ENCODE measurements around the gene COP1.

The COP1 gene

GRCh38 chr1:176178316-176178715 is 28.8 kb downstream of the COP1 start:
- TF ChIP-seq, protein P1, sequence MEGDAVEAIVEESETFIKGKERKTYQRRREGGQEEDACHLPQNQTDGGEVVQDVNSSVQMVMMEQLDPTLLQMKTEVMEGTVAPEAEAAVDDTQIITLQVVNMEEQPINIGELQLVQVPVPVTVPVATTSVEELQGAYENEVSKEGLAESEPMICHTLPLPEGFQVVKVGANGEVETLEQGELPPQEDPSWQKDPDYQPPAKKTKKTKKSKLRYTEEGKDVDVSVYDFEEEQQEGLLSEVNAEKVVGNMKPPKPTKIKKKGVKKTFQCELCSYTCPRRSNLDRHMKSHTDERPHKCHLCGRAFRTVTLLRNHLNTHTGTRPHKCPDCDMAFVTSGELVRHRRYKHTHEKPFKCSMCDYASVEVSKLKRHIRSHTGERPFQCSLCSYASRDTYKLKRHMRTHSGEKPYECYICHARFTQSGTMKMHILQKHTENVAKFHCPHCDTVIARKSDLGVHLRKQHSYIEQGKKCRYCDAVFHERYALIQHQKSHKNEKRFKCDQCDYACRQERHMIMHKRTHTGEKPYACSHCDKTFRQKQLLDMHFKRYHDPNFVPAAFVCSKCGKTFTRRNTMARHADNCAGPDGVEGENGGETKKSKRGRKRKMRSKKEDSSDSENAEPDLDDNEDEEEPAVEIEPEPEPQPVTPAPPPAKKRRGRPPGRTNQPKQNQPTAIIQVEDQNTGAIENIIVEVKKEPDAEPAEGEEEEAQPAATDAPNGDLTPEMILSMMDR (IDR thresholded peaks at IDR 0.05; ENCODE audit: low read depth, low read length): no peak
- no peak for TF ChIP-seq MYC (IDR thresholded peaks at IDR 0.05; ENCODE audit: low read depth, low read length)
- TF ChIP-seq, protein P2, sequence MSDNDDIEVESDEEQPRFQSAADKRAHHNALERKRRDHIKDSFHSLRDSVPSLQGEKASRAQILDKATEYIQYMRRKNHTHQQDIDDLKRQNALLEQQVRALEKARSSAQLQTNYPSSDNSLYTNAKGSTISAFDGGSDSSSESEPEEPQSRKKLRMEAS (IDR thresholded peaks at IDR 0.05; ENCODE audit: low read depth, low read length): no peak
- no peak for TF ChIP-seq POLR2A (IDR thresholded peaks at IDR 0.05; ENCODE audit: extremely low read depth, insufficient read length)
- no peak overlapping the region for H3K4me3 ChIP-seq (ENCODE audit: low read depth, low read length)
- no peak for DNase-seq (ENCODE audit: low read depth)

- no peak overlapping the region for H3K4me3 ChIP-seq (ENCODE audit: low read depth, low read length)
- TF ChIP-seq MYC (IDR thresholded peaks at IDR 0.05; ENCODE audit: low read depth, low read length): no peak
- no peak for DNase-seq (ENCODE audit: low read depth)
These were observed 29.3 kb downstream of the COP1 start for GRCh38 chr1:176177764-176178163.

- DNase-seq (ENCODE audit: low read depth): no peak
- TF ChIP-seq, protein P2 (IDR thresholded peaks at IDR 0.05; ENCODE audit: low read depth, low read length): no peak
- TF ChIP-seq POLR2A (IDR thresholded peaks at IDR 0.05; ENCODE audit: extremely low read depth, insufficient read length) (no peak), MYC (IDR thresholded peaks at IDR 0.05; ENCODE audit: low read depth, low read length) (no peak)
- TF ChIP-seq, protein P1 (IDR thresholded peaks at IDR 0.05; ENCODE audit: low read depth, low read length): no peak
These were observed 33.0 kb downstream of the COP1 start for GRCh38 chr1:176174108-176174507.

GRCh38 chr1:176172215-176172614 is 34.9 kb downstream of the COP1 start:
- TF ChIP-seq, protein P1 (IDR thresholded peaks at IDR 0.05; ENCODE audit: low read depth, low read length): no peak
- TF ChIP-seq, protein P2 (IDR thresholded peaks at IDR 0.05; ENCODE audit: low read depth, low read length): no peak
- no peak for TF ChIP-seq MYC (IDR thresholded peaks at IDR 0.05; ENCODE audit: low read depth, low read length)
- TF ChIP-seq POLR2A (IDR thresholded peaks at IDR 0.05; ENCODE audit: extremely low read depth, insufficient read length): no peak
- no peak for DNase-seq (ENCODE audit: low read depth)
- H3K4me3 ChIP-seq (ENCODE audit: low read depth, low read length): no peak overlapping the region

More at GRCh38 chr1:176174108-176174507, 33.0 kb downstream of the COP1 start:
- no peak overlapping the region for H3K4me3 ChIP-seq (ENCODE audit: low read depth, low read length)

GRCh38 chr1:176167210-176167609 is 39.9 kb downstream of the COP1 start:
- TF ChIP-seq MYC (IDR thresholded peaks at IDR 0.05; ENCODE audit: low read depth, low read length): no peak
- TF ChIP-seq POLR2A (IDR thresholded peaks at IDR 0.05; ENCODE audit: extremely low read depth, insufficient read length): no peak
- TF ChIP-seq, protein P2 (IDR thresholded peaks at IDR 0.05; ENCODE audit: low read depth, low read length): no peak
- TF ChIP-seq, protein P1 (IDR thresholded peaks at IDR 0.05; ENCODE audit: low read depth, low read length): no peak
- no peak for DNase-seq (ENCODE audit: low read depth)
- H3K4me3 ChIP-seq (ENCODE audit: low read depth, low read length): no peak overlapping the region

GRCh38 chr1:176165573-176165972 is 41.5 kb downstream of the COP1 start:
- no peak overlapping the region for H3K4me3 ChIP-seq (ENCODE audit: low read depth, low read length)
- TF ChIP-seq POLR2A (IDR thresholded peaks at IDR 0.05; ENCODE audit: extremely low read depth, insufficient read length) (no peak), MYC (IDR thresholded peaks at IDR 0.05; ENCODE audit: low read depth, low read length) (no peak)
- TF ChIP-seq, protein P2 (IDR thresholded peaks at IDR 0.05; ENCODE audit: low read depth, low read length): no peak
- TF ChIP-seq, protein P1 (IDR thresholded peaks at IDR 0.05; ENCODE audit: low read depth, low read length): no peak

More at GRCh38 chr1:176165573-176165972, 41.5 kb downstream of the COP1 start:
- no peak for DNase-seq (ENCODE audit: low read depth)

All from NB4 (cell line).